IMR-90 (cell line): Measurements from ENCODE around the gene THRB. TPM values are rescaled to one million over a fixed set of nuclear protein-coding genes. Genes with fewer than 3 reads are reported as not detected.

ENCODE experiments used
- ATAC-seq: fragments of 200-7000 bp; cut with Tn5 transposase; 2 replicates; pipeline ENCODE4 v1.9.1; 2020; ENCODE audit warnings: low read depth, mild to moderate bottlenecking, moderate library complexity
- BruUV-seq: library from RNA; stranded (reverse); fragments of 400-500 nt; replicated peaks from 2 replicates; lab custom pipeline; 2021; lab: Mats Ljungman, UMichigan
- CTCF ChIA-PET: fragments of 300-600 bp; formaldehyde crosslinking; extraction: SDS; loops from one replicate; lab custom pipeline; 2021; ENCODE audit warnings: antibody characterized with exemption; lab: Yijun Ruan, JAX
- POLR2A ChIA-PET: fragments of 300-600 bp; sonication (Branson Sonifier 250); formaldehyde crosslinking; loops from one replicate; lab custom pipeline; 2022; ENCODE audit warnings: antibody characterized with exemption; ENCODE audit not compliant: unreplicated experiment; lab: Charles Lee
- DNase-seq: peaks from one replicate; pipeline ENCODE4 v3.0.0; 2013
- H2AFZ ChIP-seq: replicated peaks from 2 replicates; pipeline ENCODE3; 2013; ENCODE audit warnings: low read length, mild to moderate bottlenecking; ENCODE audit not compliant: poor library complexity
- H2AK5ac ChIP-seq: 2 replicates; pipeline ENCODE4 v1.6.1; 2013; ENCODE audit warnings: low read depth, low read length, inconsistent platforms
- H2AK9ac ChIP-seq: replicated peaks from 2 replicates; pipeline ENCODE3; 2013; ENCODE audit warnings: mild to moderate bottlenecking, low read depth, low read length, moderate library complexity; ENCODE audit not compliant: poor library complexity
- H2BK120ac ChIP-seq: 2 replicates; pipeline ENCODE4 v1.6.1; 2013; ENCODE audit warnings: low read depth, low read length, inconsistent platforms
- H2BK15ac ChIP-seq: 3 replicates; pipeline ENCODE4 v1.6.1; 2013; ENCODE audit warnings: low read depth, low read length, inconsistent platforms
- H2BK20ac ChIP-seq: 2 replicates; pipeline ENCODE4 v1.6.1; 2013; ENCODE audit warnings: low read depth, mild to moderate bottlenecking, inconsistent platforms, low read length, moderate library complexity
- H2BK5ac ChIP-seq: 2 replicates; pipeline ENCODE4 v1.6.1; 2013; ENCODE audit warnings: mild to moderate bottlenecking, low read depth, low read length, inconsistent platforms; ENCODE audit not compliant: poor library complexity, severe bottlenecking
- H3K14ac ChIP-seq: replicated peaks from 2 replicates; pipeline ENCODE4 v1.6.1; 2013; ENCODE audit warnings: low read depth, low read length, inconsistent platforms
- H3K18ac ChIP-seq: 2 replicates; pipeline ENCODE4 v1.6.1; 2013; ENCODE audit warnings: low read depth, low read length, control low read depth
- H3K23ac ChIP-seq: 2 replicates; pipeline ENCODE4 v1.6.1; 2013; ENCODE audit warnings: low read depth, low read length, inconsistent platforms
- H3K27ac ChIP-seq: 2 replicates; pipeline ENCODE4 v1.5.1; 2013; ENCODE audit warnings: mild to moderate bottlenecking, control low read depth, low read length; ENCODE audit not compliant: insufficient read depth
- H3K27me3 ChIP-seq: 2 replicates; pipeline ENCODE4 v1.6.1; 2013; ENCODE audit warnings: low read length; ENCODE audit not compliant: control insufficient read depth, insufficient read depth
- H3K36me3 ChIP-seq: 2 replicates; pipeline ENCODE4 v1.6.1; 2013; ENCODE audit warnings: low read length, mixed read lengths; ENCODE audit not compliant: control insufficient read depth, insufficient read depth
- H3K4ac ChIP-seq: 2 replicates; pipeline ENCODE4 v1.6.1; 2013; ENCODE audit warnings: low read depth, low read length, inconsistent platforms
- H3K4me1 ChIP-seq: 2 replicates; pipeline ENCODE4 v1.6.1; 2013; ENCODE audit warnings: low read length, mixed read lengths; ENCODE audit not compliant: control insufficient read depth, insufficient read depth
- H3K4me2 ChIP-seq: 2 replicates; pipeline ENCODE4 v1.6.1; 2013; ENCODE audit warnings: low read depth, mild to moderate bottlenecking, control low read depth, low read length, moderate library complexity
- H3K4me3 ChIP-seq: 2 replicates; pipeline ENCODE4 v1.5.1; 2013; ENCODE audit warnings: low read depth, mild to moderate bottlenecking, control low read depth, low read length, moderate library complexity; ENCODE audit not compliant: insufficient read depth
- H3K56ac ChIP-seq: 2 replicates; pipeline ENCODE4 v1.6.1; 2013; ENCODE audit warnings: low read length, inconsistent platforms; ENCODE audit not compliant: insufficient read depth; ENCODE audit errors: extremely low read depth
- H3K79me1 ChIP-seq, 2 experiments: 2 replicates each; pipeline ENCODE4 v1.6.1; 2013; ENCODE audit warnings: low read length in 2 of 2, inconsistent platforms in 1 of 2, low read depth in 1 of 2
- H3K9ac ChIP-seq: 2 replicates; pipeline ENCODE4 v1.6.1; 2013; ENCODE audit warnings: low read depth, low read length, control low read depth
- H3K9me1 ChIP-seq: 2 replicates; pipeline ENCODE4 v1.6.1; 2013; ENCODE audit warnings: low read length, inconsistent platforms; ENCODE audit not compliant: insufficient read depth
- H3K9me3 ChIP-seq: 2 replicates; pipeline ENCODE4 v1.6.1; 2013; ENCODE audit warnings: low read length; ENCODE audit not compliant: control insufficient read depth, insufficient read depth
- H4K20me1 ChIP-seq: 2 replicates; pipeline ENCODE4 v1.6.1; 2013; ENCODE audit warnings: low read length, inconsistent platforms; ENCODE audit not compliant: insufficient read depth
- H4K5ac ChIP-seq: 2 replicates; pipeline ENCODE4 v1.6.1; 2013; ENCODE audit warnings: mild to moderate bottlenecking, low read depth, low read length, control low read depth
- H4K8ac ChIP-seq, 2 experiments: 2 replicates each; pipeline ENCODE4 v1.6.1; 2013; ENCODE audit warnings: low read depth in 2 of 2, low read length in 2 of 2, control low read depth in 1 of 2, inconsistent platforms in 1 of 2
- H4K91ac ChIP-seq: 2 replicates; pipeline ENCODE4 v1.6.1; 2013; ENCODE audit warnings: low read depth, low read length, inconsistent platforms; ENCODE audit not compliant: insufficient read depth
- BHLHE40 ChIP-seq: fragments of 150-350 bp; IDR thresholded peaks from 2 replicates; pipeline ENCODE4 v1.6.1; 2016; ENCODE audit warnings: mild to moderate bottlenecking, low read depth, low read length
- MXI1 ChIP-seq: IDR thresholded peaks from 2 replicates; pipeline ENCODE4 v1.6.1; 2012; ENCODE audit warnings: low read depth, mild to moderate bottlenecking, low read length, moderate library complexity, borderline replicate concordance
- USF2 ChIP-seq: fragments of 150-350 bp; IDR thresholded peaks from 2 replicates; pipeline ENCODE4 v1.6.1; 2017; ENCODE audit warnings: mild to moderate bottlenecking, antibody characterized with exemption, low read length, low read depth
- WGBS, 2 experiments: methylation state at CpG; one replicate each; pipeline versions ENCODE4 v1.1.5 to v1.1.7; 2013; ENCODE audit warnings: missing lambda C conversion rate in 2 of 2; ENCODE audit not compliant: insufficient read length in 1 of 2; ENCODE audit errors: extremely low coverage in 2 of 2; 5-methylcytosine and 5-hydroxymethylcytosine counted together
- dilution Hi-C: fragments of 300-500 bp; cut with HindIII; formaldehyde crosslinking; loops from one replicate; pipeline ENCODE4 v1.14.3; 2018; ENCODE audit warnings: low sequenced_read_pairs; ENCODE audit not compliant: unreplicated experiment
- in situ Hi-C: fragments of 300-500 bp; cut with MboI; formaldehyde crosslinking; loops from 3 replicates; pipeline ENCODE4 v1.14.3; 2019; ENCODE audit warnings: low sequenced_read_pairs, inconsistent platforms, mixed read lengths
- intact Hi-C: fragments of 100-400 bp; cut with micrococcal nuclease; formaldehyde crosslinking; loops from 2 replicates; pipeline ENCODE4 v1.10.0; 2022
- polyA plus RNA-seq, 3 experiments: library from polyadenylated mRNA; depleted of rRNA; stranded (reverse); fragments of >200 nt; gene quantifications; 2 replicates each; pipeline ENCODE4 v1.2.3, GENCODE V29; 2012; ENCODE audit warnings: low replicate concordance in 1 of 3
- total RNA-seq: library from RNA; depleted of rRNA; stranded (reverse); fragments of >200 nt; gene quantifications from 2 replicates; pipeline ENCODE4 v1.2.3, GENCODE V29; 2012

Gene THRB
- total and polyA plus RNA-seq, 2 of the 4 experiments (the other 2 are of a cell fraction): under 0.01 TPM; not detected in 1

GRCh38 chr3:24111711-24112110 is 382.9 kb downstream of the THRB start:
- no peak overlapping the region for H3K4ac ChIP-seq
- H2AK5ac ChIP-seq: no peak overlapping the region
- no peak overlapping the region for H2BK120ac ChIP-seq
- no peak overlapping the region for H3K23ac ChIP-seq
- no peaks in the 10 kb centered on the region for H3K9me3 ChIP-seq
- POLR2A ChIA-PET: no interaction called here
- no peak overlapping the region for H3K14ac ChIP-seq
- H3K27me3 ChIP-seq: peaks cover 2% of the 10 kb centered on the region
- H2AK9ac ChIP-seq: no peak overlapping the region
- H3K9ac ChIP-seq: no peak overlapping the region
- dilution Hi-C loops: no loop called here
- H4K91ac ChIP-seq: no peak overlapping the region
- intact Hi-C loops: no loop called here
- H4K20me1 ChIP-seq: no peaks in the 10 kb centered on the region
- DNase-seq (no peak), ATAC-seq (no peak)
- H3K56ac ChIP-seq: no peak overlapping the region
- H3K4me1 ChIP-seq: no peaks in the 10 kb centered on the region
- TF ChIP-seq MXI1 (no peak), BHLHE40 (no peak), USF2 (no peak)
- no TSS peak for BruUV-seq
- H2BK20ac ChIP-seq: no peak overlapping the region
- no peaks in the 10 kb centered on the region for H3K36me3 ChIP-seq
- H4K5ac ChIP-seq: no peak overlapping the region
- no peak overlapping the region for H3K4me2 ChIP-seq
- H3K9me1 ChIP-seq: no peaks in the 10 kb centered on the region
- no peak overlapping the region for H3K18ac ChIP-seq
- no peak overlapping the region for H2AFZ ChIP-seq
- H2BK5ac ChIP-seq: no peak overlapping the region
- WGBS, 2 experiments: no CpG with 5 or more reads among the region's 1 CpG
- CTCF ChIA-PET: no interaction called here
- in situ Hi-C loops: no loop called here
- H2BK15ac ChIP-seq: no peak overlapping the region
- H3K79me1 ChIP-seq: no peaks in the 10 kb centered on the region
- H3K27ac ChIP-seq: no peak overlapping the region
- H4K8ac ChIP-seq: no peak overlapping the region
- H3K4me3 ChIP-seq: no peak overlapping the region
